Colonic mucosa (tissue), 4 donors: ENCODE measurements around the gene ERBIN. TPM values are rescaled to one million over a fixed set of nuclear protein-coding genes. Genes with fewer than 3 reads are reported as not detected.

ENCODE experiments used
- DNase-seq: peaks from one replicate; pipeline ENCODE4 v3.0.0-alpha.2; 2020
- H3K27ac ChIP-seq: fragments of 200-600 bp; one replicate; pipeline ENCODE4 v1.8.0; 2021
- H3K27me3 ChIP-seq: fragments of 200-600 bp; one replicate; pipeline ENCODE4 v1.8.0; 2021
- H3K36me3 ChIP-seq: fragments of 200-600 bp; one replicate; pipeline ENCODE4 v1.8.0; 2021
- H3K4me1 ChIP-seq: fragments of 200-600 bp; one replicate; pipeline ENCODE4 v1.8.0; 2021; ENCODE audit warnings: mild to moderate bottlenecking
- H3K4me3 ChIP-seq: fragments of 200-600 bp; one replicate; pipeline ENCODE4 v1.8.0; 2021
- H3K9ac ChIP-seq, 2 donors: one replicate each; pipeline ENCODE4 v1.7.0; 2013; ENCODE audit warnings: control low read depth in 2 of 2, low read depth in 2 of 2, low read length in 2 of 2
- H3K9me3 ChIP-seq: fragments of 200-600 bp; one replicate; pipeline ENCODE4 v1.8.0; 2021
- CTCF ChIP-seq: fragments of 200-600 bp; IDR thresholded peaks from one replicate; pipeline ENCODE4 v1.8.0; 2022; ENCODE audit warnings: antibody characterized with exemption, mild to moderate bottlenecking
- intact Hi-C: fragments of 100-400 bp; cut with DNase I; formaldehyde crosslinking; loops from one replicate; pipeline ENCODE4 v1.14.1; 2022
- total RNA-seq, 2 donors: library from RNA; stranded (reverse); fragmentation: NEBNext Ultra II Directional in 1 of 2; extraction: Animal tissue kit (Norgen Biotek cat#: 25700) in 1 of 2; gene quantifications; one replicate each; pipeline ENCODE4 v1.2.1, GENCODE V29; 2021
- donor health status: healthy.
- donor health status: DM: no; HTN: no; CAD: no.
- donor health status: DM: no; HTN: no; CAD: no.

ERBIN gene
- total RNA-seq, 2 donors from 2014 or later = 69.3 to 110 TPM

DNA sequence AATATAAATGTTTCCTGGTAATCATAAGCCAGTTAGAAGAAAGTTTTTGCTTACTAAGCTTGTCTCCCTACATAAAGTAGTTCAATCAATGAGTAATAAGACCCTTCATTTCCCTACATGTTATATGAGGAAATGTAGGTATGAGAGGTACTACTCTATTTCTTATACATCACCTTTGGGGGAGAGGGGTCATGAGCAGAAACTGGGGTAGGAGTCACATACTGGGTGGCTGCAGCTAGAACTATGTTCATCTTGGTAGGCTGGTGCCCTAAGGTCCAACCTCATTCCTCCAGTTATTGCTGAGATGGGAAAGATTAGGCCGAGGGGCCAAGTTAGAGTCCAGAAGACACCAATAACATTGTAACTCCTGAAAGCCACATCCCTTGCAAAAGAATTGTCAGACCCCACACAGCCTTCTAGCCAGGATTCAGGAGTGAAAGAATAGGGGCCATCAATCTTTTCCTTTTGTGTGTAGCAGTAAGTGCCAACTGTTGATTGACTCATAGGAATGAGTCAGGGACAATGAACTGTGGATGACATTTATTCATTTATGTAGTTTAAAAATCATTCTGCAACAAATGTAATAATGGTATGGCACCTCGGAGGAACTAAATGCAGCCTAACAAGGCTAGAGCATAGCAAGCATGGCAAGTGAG, 196.1 kb downstream of the ERBIN start:
- DNase-seq = no peak

GRCh38 chr5:66129144-66129543, 202.8 kb downstream of the ERBIN start:
- Histone ChIP-seq H3K27me3 (no peaks in the 10 kb centered on the region), H3K9ac (no peak overlapping the region), H3K27ac (no peak overlapping the region), H3K36me3 (no peaks in the 10 kb centered on the region), H3K9me3 (no peaks in the 10 kb centered on the region), H3K4me1 (no peaks in the 10 kb centered on the region), H3K4me3 (no peak overlapping the region)
- DNase-seq = no peak
- no peak for TF ChIP-seq CTCF
- intact Hi-C loops = no loop called here

More for the DNA sequence above, 196.1 kb downstream of the ERBIN start:
- Histone ChIP-seq H3K36me3 (no peaks in the 10 kb centered on the region), H3K27ac (no peak overlapping the region), H3K9me3 (no peaks in the 10 kb centered on the region), H3K4me1 (no peaks in the 10 kb centered on the region), H3K9ac (no peak overlapping the region), H3K27me3 (no peaks in the 10 kb centered on the region), H3K4me3 (no peak overlapping the region)
- TF ChIP-seq CTCF = no peak
- intact Hi-C loops = no loop called here

GRCh38 chr5:66130493-66130892, 204.1 kb downstream of the ERBIN start:
- intact Hi-C loops = no loop called here
- Histone ChIP-seq H3K36me3 (no peaks in the 10 kb centered on the region), H3K9ac (no peak overlapping the region), H3K4me1 (no peaks in the 10 kb centered on the region), H3K27ac (no peak overlapping the region), H3K9me3 (no peaks in the 10 kb centered on the region), H3K4me3 (no peak overlapping the region), H3K27me3 (no peaks in the 10 kb centered on the region)
- no peak for TF ChIP-seq CTCF
- DNase-seq = no peak

Other genes with a start within 250 kb of the ERBIN start
- gene SGTB, start 204.5 kb upstream of the ERBIN start, total RNA-seq = 1 to 10 TPM; 3.7 to 4.4 TPM
- 10 to 100 TPM; 13.7 to 24.6 TPM for gene NLN, start 204.4 kb upstream of the ERBIN start, total RNA-seq
- gene SREK1, start 217.7 kb downstream of the ERBIN start, total RNA-seq = 10 to 100 TPM; 51.4 to 57.5 TPM